ENCODE data around the gene CHAF1B. TPM values are rescaled to one million over a fixed set of nuclear protein-coding genes. Genes with fewer than 3 reads are reported as not detected.
"Not testable (repeated sequence)": the region's sequence is repeated elsewhere in the genome, so short reads cannot be mapped to it uniquely, and the experiment has no call there.

Gene CHAF1B
- 4.9 and 5.5 TPM in 2 replicates for total RNA-seq
- long read RNA-seq, full-length matches to known transcripts, result 9 of 16 reads
- long read RNA-seq, partial matches to known transcripts, result 1 of 16 reads
- long read RNA-seq, other reads (novel, unspliced or antisense), result 6 of 16 reads

DNA sequence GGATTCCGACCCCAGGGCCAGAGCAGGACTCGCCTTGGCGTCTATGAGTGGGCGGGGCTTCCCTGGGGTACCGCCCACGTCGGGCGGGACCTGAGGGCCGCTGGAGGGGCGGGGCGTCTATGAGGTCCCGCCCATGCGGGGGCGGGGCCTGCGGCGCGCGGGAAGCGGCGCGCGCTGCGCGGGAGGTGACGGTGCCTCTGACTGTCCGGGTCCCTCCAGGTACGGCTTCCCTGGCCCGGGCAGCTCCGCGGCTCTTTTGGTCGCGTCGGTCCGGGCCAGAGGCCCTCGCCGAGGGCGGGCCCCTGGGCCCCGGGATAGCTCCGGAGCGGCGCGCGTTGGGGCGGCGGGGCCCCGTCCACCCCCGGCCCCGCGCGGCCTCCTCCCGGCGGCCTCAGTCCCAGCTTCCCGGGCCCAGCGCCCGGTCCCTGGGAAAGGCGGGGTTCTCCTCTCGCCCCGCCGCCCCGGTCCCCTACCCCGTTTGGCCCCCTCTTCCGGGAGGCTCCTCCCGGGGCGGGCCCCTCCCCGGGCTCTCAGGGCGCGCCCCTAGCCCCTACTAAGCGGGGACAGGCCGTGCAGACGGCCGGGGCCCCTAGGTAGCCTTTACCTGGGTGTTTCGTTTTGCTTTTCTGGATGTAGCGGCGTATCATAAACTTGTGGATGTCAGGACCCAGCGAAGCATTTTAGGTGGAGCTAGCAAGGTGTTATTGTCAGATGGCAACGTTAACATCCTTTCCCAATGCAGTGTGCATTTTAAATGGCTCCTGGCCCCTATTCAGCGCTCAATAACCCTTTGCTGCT is at the start of gene CHAF1B:
CHAF1B (plus strand) TSS at position 160 of the 798 bp plus-strand sequence. CDS start 745 bp downstream, outside the sequence.
- Mint-ChIP-seq H3K27ac (ENCODE audit: unreplicated experiment) (no peak within 1 kb of the TSS), H3K4me3 (ENCODE audit: unreplicated experiment) (peak within 1 kb of the TSS; percentile 73), H3K27me3 (ENCODE audit: unreplicated experiment) (no peaks in the 10 kb centered on the region), H3K36me3 (ENCODE audit: unreplicated experiment) (no peaks in the 10 kb centered on the region), H3K9me3 (ENCODE audit: unreplicated experiment) (no peaks in the 10 kb centered on the region), H3K4me1 (ENCODE audit: unreplicated experiment) (peaks cover 10% of the 10 kb centered on the region)
- DNase-seq (ENCODE audit: extremely low spot score, unreplicated experiment), result peak; percentile 93
- TF ChIP-seq, protein P1, sequence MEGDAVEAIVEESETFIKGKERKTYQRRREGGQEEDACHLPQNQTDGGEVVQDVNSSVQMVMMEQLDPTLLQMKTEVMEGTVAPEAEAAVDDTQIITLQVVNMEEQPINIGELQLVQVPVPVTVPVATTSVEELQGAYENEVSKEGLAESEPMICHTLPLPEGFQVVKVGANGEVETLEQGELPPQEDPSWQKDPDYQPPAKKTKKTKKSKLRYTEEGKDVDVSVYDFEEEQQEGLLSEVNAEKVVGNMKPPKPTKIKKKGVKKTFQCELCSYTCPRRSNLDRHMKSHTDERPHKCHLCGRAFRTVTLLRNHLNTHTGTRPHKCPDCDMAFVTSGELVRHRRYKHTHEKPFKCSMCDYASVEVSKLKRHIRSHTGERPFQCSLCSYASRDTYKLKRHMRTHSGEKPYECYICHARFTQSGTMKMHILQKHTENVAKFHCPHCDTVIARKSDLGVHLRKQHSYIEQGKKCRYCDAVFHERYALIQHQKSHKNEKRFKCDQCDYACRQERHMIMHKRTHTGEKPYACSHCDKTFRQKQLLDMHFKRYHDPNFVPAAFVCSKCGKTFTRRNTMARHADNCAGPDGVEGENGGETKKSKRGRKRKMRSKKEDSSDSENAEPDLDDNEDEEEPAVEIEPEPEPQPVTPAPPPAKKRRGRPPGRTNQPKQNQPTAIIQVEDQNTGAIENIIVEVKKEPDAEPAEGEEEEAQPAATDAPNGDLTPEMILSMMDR (IDR thresholded peaks at IDR 0.05), result no peak

DNA sequence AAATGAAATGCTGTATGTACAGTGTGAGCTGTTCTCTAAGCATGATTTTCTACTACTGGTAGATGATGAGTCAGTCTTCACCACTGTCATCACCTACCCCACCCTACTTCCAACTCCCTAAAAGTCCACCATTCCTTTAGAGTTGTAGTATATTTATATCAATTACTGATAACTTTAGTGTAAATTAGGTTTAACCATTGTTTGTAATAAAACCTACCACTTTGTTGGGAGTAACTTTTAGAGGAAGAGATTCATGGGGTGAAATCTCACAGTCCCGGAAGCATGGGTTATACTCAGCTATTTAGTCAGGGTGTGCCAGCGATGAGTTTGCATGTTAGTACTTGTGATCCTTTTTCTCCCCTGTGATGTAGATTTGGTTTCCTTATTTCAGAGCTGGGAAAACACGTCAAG is 48.1 kb upstream of the CHAF1B start:
- Mint-ChIP-seq H3K4me1 (ENCODE audit: unreplicated experiment) (peaks cover 12% of the 10 kb centered on the region), H3K4me3 (ENCODE audit: unreplicated experiment) (no peak overlapping the region), H3K9me3 (ENCODE audit: unreplicated experiment) (no peaks in the 10 kb centered on the region), H3K27ac (ENCODE audit: unreplicated experiment) (peak overlapping the region; percentile 76), H3K27me3 (ENCODE audit: unreplicated experiment) (no peaks in the 10 kb centered on the region), H3K36me3 (ENCODE audit: unreplicated experiment) (peaks cover 38% of the 10 kb centered on the region)
- TF ChIP-seq, protein P1 (IDR thresholded peaks at IDR 0.05), result no peak
- DNase-seq (ENCODE audit: extremely low spot score, unreplicated experiment), result no peak

- peaks cover 12% of the 10 kb centered on the region for H3K4me1 Mint-ChIP-seq (ENCODE audit: unreplicated experiment)
- no peaks in the 10 kb centered on the region for H3K9me3 Mint-ChIP-seq (ENCODE audit: unreplicated experiment)
- TF ChIP-seq, protein P1 (IDR thresholded peaks at IDR 0.05), result no peak
- H3K27me3 Mint-ChIP-seq (ENCODE audit: unreplicated experiment), result no peaks in the 10 kb centered on the region
- H3K36me3 Mint-ChIP-seq (ENCODE audit: unreplicated experiment), result peaks cover 37% of the 10 kb centered on the region
- no peak overlapping the region for H3K4me3 Mint-ChIP-seq (ENCODE audit: unreplicated experiment)
- no peak for DNase-seq (ENCODE audit: extremely low spot score, unreplicated experiment)
- no peak overlapping the region for H3K27ac Mint-ChIP-seq (ENCODE audit: unreplicated experiment)
Measured at GRCh38 chr21:36338975-36339374, 46.2 kb upstream of the CHAF1B start.

DNA sequence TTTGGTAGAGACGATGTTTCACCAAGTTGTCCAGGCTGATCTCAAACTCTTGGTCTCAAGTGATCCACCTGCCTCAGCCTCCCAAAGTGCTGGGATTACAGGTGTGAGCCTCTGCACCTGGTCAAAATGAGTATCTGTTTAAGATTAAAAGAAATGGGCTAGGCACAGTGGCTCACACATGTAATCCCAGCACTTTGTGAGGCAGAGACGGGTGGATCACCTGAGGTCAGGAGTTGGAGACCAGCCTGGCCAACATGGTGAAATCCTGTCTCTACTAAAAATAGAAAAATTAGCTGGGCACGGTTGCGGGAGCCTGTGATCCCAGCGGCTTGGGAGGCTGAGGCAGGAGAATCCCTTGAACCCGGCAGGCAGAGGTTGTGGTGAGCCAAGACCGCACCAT is 42.6 kb upstream of the CHAF1B start:
- not testable (repeated sequence) for H3K4me1 Mint-ChIP-seq (ENCODE audit: unreplicated experiment); H3K27ac Mint-ChIP-seq (ENCODE audit: unreplicated experiment); H3K9me3 Mint-ChIP-seq (ENCODE audit: unreplicated experiment); DNase-seq (ENCODE audit: extremely low spot score, unreplicated experiment); H3K27me3 Mint-ChIP-seq (ENCODE audit: unreplicated experiment); H3K4me3 Mint-ChIP-seq (ENCODE audit: unreplicated experiment)
- peaks cover 30% of the 10 kb centered on the region for H3K36me3 Mint-ChIP-seq (ENCODE audit: unreplicated experiment)

- DNase-seq (ENCODE audit: extremely low spot score, unreplicated experiment), result no peak
- Mint-ChIP-seq H3K9me3 (ENCODE audit: unreplicated experiment) (no peaks in the 10 kb centered on the region), H3K4me3 (ENCODE audit: unreplicated experiment) (no peak overlapping the region), H3K36me3 (ENCODE audit: unreplicated experiment) (peaks cover 30% of the 10 kb centered on the region), H3K27ac (ENCODE audit: unreplicated experiment) (no peak overlapping the region), H3K4me1 (ENCODE audit: unreplicated experiment) (peaks cover 8% of the 10 kb centered on the region), H3K27me3 (ENCODE audit: unreplicated experiment) (no peaks in the 10 kb centered on the region)
- TF ChIP-seq, protein P1 (IDR thresholded peaks at IDR 0.05), result no peak
Measured at GRCh38 chr21:36344931-36345330, 40.3 kb upstream of the CHAF1B start.

Data from osteocyte (in vitro differentiated cells).